ENCODE results near the gene CMC4.
A peak's percentile ranks its signal among the peaks of the same experiment; 100 is the strongest.

The CMC4 gene

GRCh38 chrX:155031657-155032056 lies 39.3 kb downstream of the CMC4 start:
- H3K4me3 Mint-ChIP-seq: no peak overlapping the region

GRCh38 chrX:155028877-155029291 lies 42.1 kb downstream of the CMC4 start:
- peaks cover 57% of the 10 kb centered on the region for H3K9me3 Mint-ChIP-seq
- H3K4me3 Mint-ChIP-seq: peak overlapping the region; percentile 88
- DNase-seq: no peak
- H3K36me3 Mint-ChIP-seq (ENCODE audit: low read depth): peaks cover 19% of the 10 kb centered on the region
- no peaks in the 10 kb centered on the region for H3K27me3 Mint-ChIP-seq (ENCODE audit: low read depth, poor library complexity)
- H3K4me1 Mint-ChIP-seq: peaks cover 12% of the 10 kb centered on the region
- no peak for TF ChIP-seq CTCF (IDR thresholded peaks at IDR 0.05)
- H3K27ac Mint-ChIP-seq: peak overlapping the region; percentile 24

More at GRCh38 chrX:155031657-155032056, 39.3 kb downstream of the CMC4 start:
- H3K27ac Mint-ChIP-seq: no peak overlapping the region
- H3K36me3 Mint-ChIP-seq (ENCODE audit: low read depth): peaks cover 47% of the 10 kb centered on the region
- H3K4me1 Mint-ChIP-seq: peaks cover 12% of the 10 kb centered on the region
- DNase-seq: no peak
- peaks cover 73% of the 10 kb centered on the region for H3K9me3 Mint-ChIP-seq
- H3K27me3 Mint-ChIP-seq (ENCODE audit: low read depth, poor library complexity): no peaks in the 10 kb centered on the region
- no peak for TF ChIP-seq CTCF (IDR thresholded peaks at IDR 0.05)

GRCh38 chrX:155028129-155028528 lies 42.8 kb downstream of the CMC4 start:
- TF ChIP-seq CTCF (IDR thresholded peaks at IDR 0.05): no peak
- Mint-ChIP-seq H3K9me3 (peaks cover 52% of the 10 kb centered on the region), H3K4me1 (peaks cover 12% of the 10 kb centered on the region), H3K27ac (peak overlapping the region; percentile 98), H3K4me3 (peak overlapping the region; percentile 88), H3K27me3 (ENCODE audit: low read depth, poor library complexity) (no peaks in the 10 kb centered on the region), H3K36me3 (ENCODE audit: low read depth) (peaks cover 12% of the 10 kb centered on the region)
- no peak for DNase-seq

GRCh38 chrX:155027509-155028066 lies 43.3 kb downstream of the CMC4 start:
- TF ChIP-seq CTCF (IDR thresholded peaks at IDR 0.05): no peak
- Mint-ChIP-seq H3K4me3 (peak overlapping the region; percentile 88), H3K27ac (peak overlapping the region; percentile 98), H3K36me3 (ENCODE audit: low read depth) (peaks cover 11% of the 10 kb centered on the region), H3K4me1 (peaks cover 12% of the 10 kb centered on the region), H3K27me3 (ENCODE audit: low read depth, poor library complexity) (no peaks in the 10 kb centered on the region), H3K9me3 (peaks cover 49% of the 10 kb centered on the region)
- no peak for DNase-seq

GRCh38 chrX:155026727-155027508 lies 44.0 kb downstream of the CMC4 start, which contains the start of gene FUNDC2:
FUNDC2 (plus strand) TSS chrX:155026844; CDS start chrX:155026939, 95 bp downstream.
- peaks cover 11% of the 10 kb centered on the region for H3K36me3 Mint-ChIP-seq (ENCODE audit: low read depth)
- H3K4me1 Mint-ChIP-seq: peaks cover 12% of the 10 kb centered on the region
- no peaks in the 10 kb centered on the region for H3K27me3 Mint-ChIP-seq (ENCODE audit: low read depth, poor library complexity)
- no peak for TF ChIP-seq CTCF (IDR thresholded peaks at IDR 0.05)
- peak within 1 kb of the TSS; percentile 98 for H3K27ac Mint-ChIP-seq
- DNase-seq: peak; percentile 88
- peak within 1 kb of the TSS; percentile 88 for H3K4me3 Mint-ChIP-seq
- peaks cover 46% of the 10 kb centered on the region for H3K9me3 Mint-ChIP-seq

Data from nephron progenitor cell (in vitro differentiated cells).